Measurements from ENCODE around the gene GPRC5A. TPM values are rescaled to one million over a fixed set of nuclear protein-coding genes. Genes with fewer than 3 reads are reported as not detected.

The GPRC5A gene
- total RNA-seq, 1 donor from 2014 or later: not detected

DNA sequence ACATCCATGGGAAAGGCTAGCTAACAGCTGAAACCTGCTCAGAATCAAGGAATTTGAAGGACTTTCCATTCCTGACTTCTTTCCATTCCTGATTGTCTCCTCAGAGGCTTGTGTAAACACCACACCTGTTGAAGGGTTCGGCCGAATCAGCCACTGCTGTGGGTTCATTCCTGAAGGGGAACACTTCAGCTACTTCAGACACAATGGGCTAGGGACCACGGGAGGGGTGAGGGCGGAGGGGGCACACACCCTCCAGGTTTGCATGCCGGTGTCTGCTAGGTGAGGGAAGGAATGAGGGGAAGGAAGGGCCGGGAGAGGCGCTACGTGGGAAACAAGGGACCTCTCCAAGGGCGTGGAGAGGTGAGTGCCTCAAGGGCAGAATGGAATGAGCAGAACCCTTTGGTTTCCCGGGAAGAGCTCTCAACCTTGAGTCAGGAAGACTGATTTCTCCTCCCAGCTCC is 1.3 kb downstream of the GPRC5A start:
- no peaks in the 10 kb centered on the region for H3K4me1 Mint-ChIP-seq (ENCODE audit: low read depth, unreplicated experiment)
- TF ChIP-seq, protein P1, sequence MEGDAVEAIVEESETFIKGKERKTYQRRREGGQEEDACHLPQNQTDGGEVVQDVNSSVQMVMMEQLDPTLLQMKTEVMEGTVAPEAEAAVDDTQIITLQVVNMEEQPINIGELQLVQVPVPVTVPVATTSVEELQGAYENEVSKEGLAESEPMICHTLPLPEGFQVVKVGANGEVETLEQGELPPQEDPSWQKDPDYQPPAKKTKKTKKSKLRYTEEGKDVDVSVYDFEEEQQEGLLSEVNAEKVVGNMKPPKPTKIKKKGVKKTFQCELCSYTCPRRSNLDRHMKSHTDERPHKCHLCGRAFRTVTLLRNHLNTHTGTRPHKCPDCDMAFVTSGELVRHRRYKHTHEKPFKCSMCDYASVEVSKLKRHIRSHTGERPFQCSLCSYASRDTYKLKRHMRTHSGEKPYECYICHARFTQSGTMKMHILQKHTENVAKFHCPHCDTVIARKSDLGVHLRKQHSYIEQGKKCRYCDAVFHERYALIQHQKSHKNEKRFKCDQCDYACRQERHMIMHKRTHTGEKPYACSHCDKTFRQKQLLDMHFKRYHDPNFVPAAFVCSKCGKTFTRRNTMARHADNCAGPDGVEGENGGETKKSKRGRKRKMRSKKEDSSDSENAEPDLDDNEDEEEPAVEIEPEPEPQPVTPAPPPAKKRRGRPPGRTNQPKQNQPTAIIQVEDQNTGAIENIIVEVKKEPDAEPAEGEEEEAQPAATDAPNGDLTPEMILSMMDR (IDR thresholded peaks at IDR 0.05; ENCODE audit: partially characterized antibody, unreplicated experiment): no peak
- H3K27ac Mint-ChIP-seq (ENCODE audit: unreplicated experiment): no peak overlapping the region

DNA sequence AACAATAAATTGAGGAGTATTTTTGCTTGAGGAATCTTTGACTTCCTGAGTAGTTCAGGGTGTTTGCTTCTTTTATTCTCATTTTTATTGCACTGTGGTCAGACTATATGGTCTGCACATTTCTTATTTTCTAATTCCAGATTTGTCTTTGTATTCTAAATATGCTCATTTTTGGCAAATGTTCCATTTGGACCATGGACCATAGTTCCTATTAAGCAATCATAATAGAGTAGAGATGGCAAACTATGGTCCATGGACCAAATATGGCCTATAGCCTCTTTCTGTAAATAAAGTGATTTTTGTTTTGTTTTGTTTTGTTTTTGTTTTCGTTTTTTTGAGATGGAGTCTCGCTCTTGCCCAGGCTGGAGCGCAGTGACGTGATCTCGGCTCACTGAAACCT is 2.1 kb downstream of the GPRC5A start:
- Mint-ChIP-seq H3K27me3 (ENCODE audit: unreplicated experiment) (peaks cover 7% of the 10 kb centered on the region), H3K9me3 (ENCODE audit: unreplicated experiment) (peaks cover 1% of the 10 kb centered on the region), H3K4me1 (ENCODE audit: low read depth, unreplicated experiment) (no peaks in the 10 kb centered on the region), H3K4me3 (ENCODE audit: unreplicated experiment) (no peak overlapping the region), H3K27ac (ENCODE audit: unreplicated experiment) (no peak overlapping the region), H3K36me3 (ENCODE audit: unreplicated experiment) (no peaks in the 10 kb centered on the region)
- TF ChIP-seq, protein P1 (IDR thresholded peaks at IDR 0.05; ENCODE audit: partially characterized antibody, unreplicated experiment): no peak
- no peak for DNase-seq

More for the DNA sequence above, 1.3 kb downstream of the GPRC5A start:
- Mint-ChIP-seq H3K9me3 (ENCODE audit: unreplicated experiment) (peaks cover 1% of the 10 kb centered on the region), H3K4me3 (ENCODE audit: unreplicated experiment) (no peak overlapping the region), H3K36me3 (ENCODE audit: unreplicated experiment) (no peaks in the 10 kb centered on the region), H3K27me3 (ENCODE audit: unreplicated experiment) (peaks cover 7% of the 10 kb centered on the region)
- DNase-seq: no peak

DNA sequence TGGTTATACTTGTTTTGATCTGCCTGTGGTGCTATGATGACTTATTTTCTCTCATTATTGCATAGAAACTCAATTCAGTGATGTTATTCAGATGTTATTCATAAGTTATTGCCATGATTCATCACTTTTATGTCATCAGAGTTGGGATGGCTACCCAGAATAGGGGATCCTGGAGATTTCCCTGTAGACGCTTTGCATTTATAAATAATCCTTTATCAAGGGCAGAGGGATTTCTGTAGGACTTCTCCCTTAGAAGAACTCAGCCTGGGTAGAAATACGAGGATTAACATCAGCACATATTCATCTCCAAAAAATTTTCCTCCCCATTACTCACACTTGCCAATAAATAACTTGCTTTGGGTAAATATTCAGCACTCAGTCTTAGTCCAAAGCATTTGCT is 4.9 kb downstream of the GPRC5A start:
- Mint-ChIP-seq H3K4me3 (ENCODE audit: unreplicated experiment) (no peak overlapping the region), H3K4me1 (ENCODE audit: low read depth, unreplicated experiment) (no peaks in the 10 kb centered on the region), H3K27me3 (ENCODE audit: unreplicated experiment) (peaks cover 4% of the 10 kb centered on the region), H3K9me3 (ENCODE audit: unreplicated experiment) (peaks cover 1% of the 10 kb centered on the region), H3K27ac (ENCODE audit: unreplicated experiment) (no peak overlapping the region), H3K36me3 (ENCODE audit: unreplicated experiment) (no peaks in the 10 kb centered on the region)
- TF ChIP-seq, protein P1 (IDR thresholded peaks at IDR 0.05; ENCODE audit: partially characterized antibody, unreplicated experiment): no peak
- no peak for DNase-seq

DNA sequence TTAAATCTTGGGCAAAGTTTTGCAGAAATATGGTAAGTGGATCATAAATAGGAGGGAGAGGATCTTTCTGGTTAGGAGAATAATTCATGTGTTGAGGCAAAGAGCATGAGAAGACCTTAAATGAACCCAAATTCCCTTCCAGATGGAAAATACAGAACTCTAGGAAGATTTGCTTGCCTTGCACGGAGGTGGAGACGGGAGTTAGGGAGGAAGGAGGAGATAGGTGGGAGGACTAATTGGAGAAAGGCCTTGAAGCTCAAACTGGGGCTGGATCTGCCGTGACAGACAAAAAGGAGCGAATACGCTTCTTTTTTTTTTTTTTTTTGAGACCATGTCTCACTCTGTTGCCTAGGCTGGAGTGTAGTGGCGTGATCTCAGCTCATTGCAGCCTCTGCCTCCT is 5.9 kb downstream of the GPRC5A start:
- TF ChIP-seq, protein P1 (IDR thresholded peaks at IDR 0.05; ENCODE audit: partially characterized antibody, unreplicated experiment): no peak
- H3K4me3 Mint-ChIP-seq (ENCODE audit: unreplicated experiment): no peak overlapping the region
- H3K4me1 Mint-ChIP-seq (ENCODE audit: low read depth, unreplicated experiment): no peaks in the 10 kb centered on the region
- no peak for DNase-seq
- peaks cover 4% of the 10 kb centered on the region for H3K27me3 Mint-ChIP-seq (ENCODE audit: unreplicated experiment)
- H3K27ac Mint-ChIP-seq (ENCODE audit: unreplicated experiment): no peak overlapping the region
- H3K36me3 Mint-ChIP-seq (ENCODE audit: unreplicated experiment): no peaks in the 10 kb centered on the region
- H3K9me3 Mint-ChIP-seq (ENCODE audit: unreplicated experiment): peaks cover 1% of the 10 kb centered on the region

DNA sequence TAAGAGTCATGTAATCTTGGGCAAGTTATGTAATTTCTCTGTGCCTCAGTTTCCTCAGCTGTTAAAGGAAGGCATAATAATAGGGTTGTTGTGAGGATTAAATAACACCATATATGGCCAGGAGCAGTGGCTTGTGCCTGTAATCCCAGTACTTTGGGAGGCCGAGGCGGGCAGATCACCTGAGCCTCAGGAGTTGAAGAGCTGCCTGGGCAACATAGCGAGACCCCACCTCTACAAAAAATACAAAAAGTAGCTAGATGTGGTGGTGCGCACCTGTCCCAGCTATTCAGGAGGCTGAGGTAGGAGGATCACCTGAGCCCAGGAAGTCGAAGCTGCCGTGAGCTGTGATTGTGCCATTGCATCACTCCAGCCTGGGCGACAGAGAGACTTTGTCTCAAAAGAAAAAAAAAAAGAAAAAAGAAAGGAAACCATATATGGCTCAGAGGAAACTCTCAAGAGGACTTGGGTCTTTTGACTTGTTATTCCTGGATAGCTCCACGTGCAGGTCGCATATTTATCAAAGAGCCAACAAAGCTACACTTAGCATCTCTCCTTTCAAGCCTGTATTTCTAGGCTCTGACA is 6.9 kb downstream of the GPRC5A start:
- DNase-seq: no peak
- Mint-ChIP-seq H3K27ac (ENCODE audit: unreplicated experiment) (no peak overlapping the region), H3K36me3 (ENCODE audit: unreplicated experiment) (no peaks in the 10 kb centered on the region), H3K4me3 (ENCODE audit: unreplicated experiment) (no peak overlapping the region), H3K9me3 (ENCODE audit: unreplicated experiment) (no peaks in the 10 kb centered on the region), H3K27me3 (ENCODE audit: unreplicated experiment) (peaks cover 4% of the 10 kb centered on the region), H3K4me1 (ENCODE audit: low read depth, unreplicated experiment) (no peaks in the 10 kb centered on the region)
- TF ChIP-seq, protein P1 (IDR thresholded peaks at IDR 0.05; ENCODE audit: partially characterized antibody, unreplicated experiment): no peak

All from glutamatergic neuron (in vitro differentiated cells).